HG03460 (cell line): ENCODE data around the gene BTBD8.
"Not testable (repeated sequence)": the region's sequence is repeated elsewhere in the genome, so short reads cannot be mapped to it uniquely, and the experiment has no call there.

Experiments
- ATAC-seq: cut with Tn5 transposase; IDR thresholded peaks from one replicate; pipeline ENCODE4 v1.9.1; 2021; ENCODE audit not compliant: unreplicated experiment

The BTBD8 gene

GRCh38 chr1:92080128-92080985 is at the start of gene BTBD8:
Gene BTBD8, plus strand, starts transcription at chr1:92080345. Its CDS starts 227 bp downstream, at chr1:92080572.
- peak; percentile 95 for ATAC-seq

- no peak for ATAC-seq
Measured at GRCh38 chr1:92030656-92031107, 49.5 kb upstream of the BTBD8 start.

GRCh38 chr1:92031281-92032110 is 48.6 kb upstream of the BTBD8 start:
- ATAC-seq, result no peak

- ATAC-seq, result no peak
Measured at GRCh38 chr1:92037400-92037799, 42.7 kb upstream of the BTBD8 start.

GRCh38 chr1:92038695-92039346 is 41.3 kb upstream of the BTBD8 start:
- ATAC-seq, result no peak

- ATAC-seq, result no peak
Measured at GRCh38 chr1:92040971-92041370, 39.2 kb upstream of the BTBD8 start.

- ATAC-seq, result no peak
Measured at GRCh38 chr1:92043621-92044020, 36.5 kb upstream of the BTBD8 start.

GRCh38 chr1:92045766-92046495 is 34.2 kb upstream of the BTBD8 start:
- no peak for ATAC-seq

- no peak for ATAC-seq
Measured at GRCh38 chr1:92051948-92052347, 28.2 kb upstream of the BTBD8 start.

- no peak for ATAC-seq
Measured at GRCh38 chr1:92065042-92065441, 15.1 kb upstream of the BTBD8 start.

GRCh38 chr1:92066321-92066720 is 13.8 kb upstream of the BTBD8 start:
- no peak for ATAC-seq

- ATAC-seq, result no peak
Measured at GRCh38 chr1:92070892-92071291, 9.3 kb upstream of the BTBD8 start.

- ATAC-seq, result not testable (repeated sequence)
Measured at GRCh38 chr1:92074446-92074845, 5.7 kb upstream of the BTBD8 start.

GRCh38 chr1:92075311-92075710 is 4.8 kb upstream of the BTBD8 start, which contains the start of gene SETSIP:
Gene SETSIP, minus strand, starts transcription at chr1:92075411. Its CDS starts 0 bp downstream, at chr1:92075411.
- no peak for ATAC-seq

GRCh38 chr1:92076363-92076762 is 3.8 kb upstream of the BTBD8 start:
- ATAC-seq, result no peak

GRCh38 chr1:92078077-92078476 is 2.1 kb upstream of the BTBD8 start:
- ATAC-seq, result not testable (repeated sequence)

GRCh38 chr1:92079441-92079840 is 704 bp upstream of the BTBD8 start:
- ATAC-seq, result no peak

- no peak for ATAC-seq
Measured at GRCh38 chr1:92081031-92081430, 886 bp downstream of the BTBD8 start.

- ATAC-seq, result no peak
Measured at GRCh38 chr1:92084651-92085050, 4.5 kb downstream of the BTBD8 start.

GRCh38 chr1:92085727-92086126 is 5.6 kb downstream of the BTBD8 start:
- ATAC-seq, result no peak

- ATAC-seq, result no peak
Measured at GRCh38 chr1:92087542-92087941, 7.4 kb downstream of the BTBD8 start.
